Activated T-cell treated with anti-CD3 and anti-CD28 coated beads for 1 hour (primary cell): Measurements from ENCODE around the gene ODAD4.

Experiments
- DNase-seq: peaks from one replicate; pipeline ENCODE4 v3.0.0-alpha.2; 2020; ENCODE audit warnings: low read depth

The ODAD4 gene

DNA sequence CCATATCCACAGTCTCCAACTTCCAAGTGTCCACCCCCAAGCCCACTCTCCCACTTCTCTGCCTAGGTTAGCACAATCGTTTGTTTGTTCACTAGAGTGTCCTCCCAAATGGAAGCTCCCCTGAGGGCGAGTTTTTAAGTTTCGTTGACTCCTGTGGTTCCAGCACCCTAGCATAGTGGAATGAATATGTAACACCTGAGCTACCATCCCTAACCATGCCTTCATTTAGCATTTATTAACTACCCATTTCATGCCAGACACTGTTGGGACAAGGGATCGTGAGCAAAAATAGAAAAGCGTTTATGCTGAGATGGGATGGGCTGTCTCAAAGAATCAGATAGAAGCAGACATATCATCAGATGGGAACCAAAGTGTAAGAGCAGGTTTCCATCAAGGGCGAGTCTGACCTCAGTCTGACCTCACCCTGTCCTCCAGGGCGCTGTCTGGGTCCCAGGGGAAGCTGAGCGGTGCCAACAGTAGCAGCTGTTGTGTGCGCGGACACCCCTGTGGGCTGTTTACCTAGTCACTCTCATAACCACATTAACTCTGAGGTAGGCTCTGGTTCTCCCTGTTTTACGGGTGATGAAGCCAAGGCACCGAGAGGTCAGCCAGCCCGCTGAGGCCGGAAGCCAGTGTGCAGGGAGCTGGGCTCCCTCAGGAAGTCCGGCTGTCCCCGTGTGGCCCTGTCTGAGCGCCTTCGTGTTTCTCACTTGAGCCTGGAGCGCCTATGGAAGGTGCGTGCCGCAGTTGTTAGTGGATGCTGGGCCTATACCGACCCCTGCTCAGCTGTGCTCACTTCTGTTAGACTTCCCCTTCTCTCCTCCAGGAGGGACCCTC lies 42.4 kb downstream of the ODAD4 start:
- DNase-seq, result no peak

DNA sequence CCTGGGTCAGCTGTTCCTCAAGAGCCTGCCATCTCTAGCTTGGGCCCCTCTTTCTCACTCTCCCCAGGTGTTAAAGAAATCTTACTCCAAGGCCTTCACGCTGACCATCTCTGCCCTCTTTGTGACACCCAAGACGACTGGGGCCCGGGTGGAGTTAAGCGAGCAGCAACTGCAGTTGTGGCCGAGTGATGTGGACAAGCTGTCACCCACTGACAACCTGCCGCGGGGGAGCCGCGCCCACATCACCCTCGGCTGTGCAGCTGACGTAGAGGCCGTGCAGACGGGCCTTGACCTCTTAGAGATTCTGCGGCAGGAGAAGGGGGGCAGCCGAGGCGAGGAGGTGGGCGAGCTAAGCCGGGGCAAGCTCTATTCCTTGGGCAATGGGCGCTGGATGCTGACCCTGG lies 43.0 kb downstream of the ODAD4 start:
- DNase-seq, result no peak

DNA sequence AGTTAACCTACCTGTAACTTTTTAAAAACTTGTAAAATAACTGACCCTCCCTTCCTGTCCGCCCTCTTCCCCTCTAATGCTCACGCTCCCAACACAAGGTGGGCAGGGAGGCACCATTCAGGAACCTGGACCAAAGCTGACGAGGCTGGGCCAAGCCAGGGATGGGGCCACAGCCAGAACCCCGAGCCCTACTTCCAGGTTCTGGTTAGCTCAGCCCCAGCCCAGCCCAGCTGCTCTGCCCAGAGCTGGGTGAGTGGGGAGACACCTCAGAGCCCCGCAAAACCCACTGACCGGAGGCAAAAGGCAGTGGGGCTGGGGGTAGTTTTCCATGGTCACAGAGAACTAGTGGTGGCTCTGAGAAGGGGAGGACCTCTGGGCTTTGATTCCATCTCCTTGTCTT lies 43.6 kb downstream of the ODAD4 start:
- DNase-seq, result no peak

DNA sequence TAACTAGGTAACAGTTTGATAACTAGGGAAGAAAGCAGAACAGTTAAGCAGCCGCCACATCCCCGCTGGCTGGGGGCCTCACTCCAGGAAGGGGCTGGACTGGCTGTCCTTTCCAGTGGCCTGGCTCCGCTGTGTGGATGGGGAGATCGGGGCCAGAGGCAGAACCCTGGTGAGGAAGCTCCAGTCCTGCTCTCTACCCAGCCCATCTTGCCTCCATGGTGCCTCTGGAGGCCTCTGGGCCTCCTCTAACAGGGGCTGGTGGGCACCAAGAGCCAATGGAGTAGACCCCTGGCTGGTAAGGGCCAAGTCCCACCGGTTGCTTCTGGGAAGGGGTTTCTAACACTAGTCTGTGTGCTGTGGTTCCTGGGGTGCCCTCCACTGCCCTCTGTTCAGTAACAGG lies 44.2 kb downstream of the ODAD4 start:
- DNase-seq, result no peak

DNA sequence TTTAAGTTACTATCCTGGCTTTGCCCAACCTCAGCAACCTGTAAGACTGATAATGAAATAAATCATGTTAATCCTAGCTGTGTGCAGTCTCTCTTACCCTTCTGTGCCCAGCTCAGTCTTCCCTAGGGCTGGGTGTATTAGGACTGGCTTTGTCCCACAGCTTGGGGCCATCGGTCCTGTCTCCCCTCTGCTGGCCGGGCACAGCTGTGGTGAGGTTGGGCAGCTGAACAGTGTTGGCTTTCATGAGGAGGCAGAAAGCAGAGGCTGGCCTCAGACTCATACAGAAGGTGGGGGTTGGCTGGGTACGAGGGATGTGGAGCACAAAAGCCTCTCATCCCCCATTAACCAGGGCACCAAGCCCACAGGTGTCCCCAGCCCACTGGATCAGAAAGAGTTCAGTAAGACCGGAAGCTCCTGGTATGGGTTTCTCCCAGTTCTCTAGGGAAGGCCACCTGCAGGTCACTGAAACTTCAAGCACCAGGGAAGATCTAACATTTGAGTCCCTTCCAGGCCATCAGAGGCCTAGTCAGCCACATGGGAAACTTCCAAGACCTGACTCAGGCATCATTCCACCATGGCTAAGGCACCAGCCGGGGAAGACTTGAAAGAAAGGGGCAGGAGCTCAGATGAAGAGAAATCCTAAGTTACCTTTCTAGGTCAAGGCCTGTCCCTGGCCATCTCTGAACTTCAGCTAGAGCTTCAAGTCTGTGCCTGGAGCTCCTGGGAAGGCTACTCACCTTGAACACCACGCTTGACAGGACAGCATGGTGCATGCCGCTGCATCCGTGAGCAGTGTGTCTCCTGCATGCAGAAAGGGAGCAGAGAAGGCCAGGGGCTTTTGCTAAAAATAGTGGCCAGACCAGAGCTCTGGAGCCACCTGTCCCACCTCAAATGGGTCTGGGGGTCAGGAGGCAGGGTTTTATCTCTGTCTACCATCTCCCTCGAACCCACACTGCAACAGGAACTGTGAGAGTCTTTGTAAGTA lies 45.0 kb downstream of the ODAD4 start:
- no peak for DNase-seq

DNA sequence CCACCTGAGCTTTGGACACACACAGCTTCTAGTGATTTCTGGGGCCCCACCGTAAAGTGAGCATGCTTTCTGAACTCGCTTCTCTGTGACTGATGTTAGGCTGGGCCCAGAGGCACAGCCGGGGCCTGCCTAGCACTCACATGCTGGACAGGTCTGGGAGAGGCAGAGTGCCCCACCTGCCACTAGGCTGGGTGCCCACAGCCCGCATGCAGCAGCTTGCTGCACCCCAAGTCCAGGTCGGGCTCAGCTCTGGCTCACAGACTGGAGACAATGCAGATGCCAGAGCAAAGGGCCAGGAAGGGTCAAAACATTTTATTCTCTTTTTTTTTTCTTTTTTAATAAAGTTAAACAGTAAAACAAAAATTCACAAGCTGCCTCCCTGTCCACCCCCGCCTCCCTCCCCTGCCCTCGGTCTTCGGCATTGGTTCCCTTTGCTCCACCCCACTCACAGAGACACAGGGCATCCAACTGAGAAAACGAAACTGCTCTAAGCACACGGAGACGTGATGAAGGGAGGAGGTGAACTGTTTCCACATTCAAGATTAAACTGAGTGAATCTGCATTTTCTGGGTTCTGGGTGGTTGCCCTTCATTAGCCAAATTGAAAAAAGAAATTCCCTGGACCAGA lies 45.8 kb downstream of the ODAD4 start:
- DNase-seq, result no peak

DNA sequence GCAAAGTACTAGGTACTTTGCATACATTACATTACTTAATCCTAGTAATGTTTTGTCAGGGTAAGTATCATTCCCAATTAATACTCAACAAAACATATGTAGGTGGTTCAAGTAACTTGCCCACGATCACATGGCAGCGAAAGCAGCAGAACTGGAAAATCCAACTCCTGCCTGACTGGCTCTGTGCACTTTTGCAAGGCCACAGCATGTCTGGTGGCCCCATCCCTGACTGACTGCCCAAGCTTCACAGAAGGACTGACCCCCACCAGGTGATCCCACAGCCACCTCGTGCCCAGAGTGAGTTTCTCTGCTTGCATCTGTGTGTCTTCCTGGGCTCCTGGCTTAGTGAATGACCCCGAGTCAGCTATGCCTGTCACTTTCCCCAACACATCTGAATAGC lies 47.6 kb downstream of the ODAD4 start:
- no peak for DNase-seq

DNA sequence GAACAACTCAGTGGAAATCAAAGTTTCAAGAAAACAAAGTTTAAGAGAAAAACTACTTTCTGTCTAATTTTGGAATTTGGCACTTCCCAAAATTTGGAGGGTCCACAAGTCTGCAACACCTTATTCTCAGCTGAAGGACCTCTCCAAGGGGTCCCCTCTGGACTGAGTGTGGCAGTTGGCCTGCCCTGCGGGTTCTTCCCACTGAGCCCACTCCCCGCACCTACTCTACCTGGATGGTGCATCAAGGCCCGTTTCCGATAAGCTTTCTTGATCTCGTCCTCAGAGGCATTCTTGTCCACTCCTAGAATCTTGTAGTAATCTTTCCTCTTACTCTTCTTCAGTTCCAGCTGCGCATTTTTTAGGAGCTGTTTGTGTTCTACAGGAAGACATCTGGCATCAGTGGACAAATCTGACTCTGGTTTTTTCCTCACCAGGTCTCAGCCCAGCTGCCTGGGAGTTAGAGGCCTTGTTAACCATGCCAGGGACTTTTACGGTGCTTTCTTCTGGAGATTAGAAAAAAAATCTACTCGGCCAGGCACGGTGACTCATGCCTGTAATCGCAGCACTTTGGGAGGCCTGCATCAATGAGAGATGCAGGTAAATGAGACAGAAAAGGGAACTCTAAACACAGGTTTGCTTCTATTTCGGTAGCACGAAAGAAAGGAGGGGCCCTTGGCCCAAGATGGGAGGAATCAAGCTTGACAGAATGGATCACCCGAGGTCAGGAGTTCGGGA lies 51.8 kb downstream of the ODAD4 start:
- no peak for DNase-seq

DNA sequence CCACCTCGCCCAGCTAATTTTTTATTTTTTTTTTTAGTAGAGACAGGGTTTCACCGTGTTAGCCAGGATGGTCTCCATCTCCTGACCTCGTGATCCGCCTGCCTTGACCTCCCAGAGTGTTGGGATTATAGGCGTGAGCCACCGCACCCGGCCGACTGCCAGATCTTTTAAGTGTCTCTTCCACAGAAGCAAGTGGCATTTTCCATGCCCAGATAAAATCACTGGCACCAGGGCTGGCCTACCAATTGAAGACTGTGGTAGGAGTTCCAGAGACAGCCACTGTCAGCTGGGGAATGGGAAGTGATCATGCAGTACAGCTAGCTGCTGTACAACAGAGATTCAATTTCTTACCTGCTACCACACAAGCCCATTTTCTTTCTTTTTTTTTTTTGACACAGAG lies 54.0 kb downstream of the ODAD4 start:
- no peak for DNase-seq

DNA sequence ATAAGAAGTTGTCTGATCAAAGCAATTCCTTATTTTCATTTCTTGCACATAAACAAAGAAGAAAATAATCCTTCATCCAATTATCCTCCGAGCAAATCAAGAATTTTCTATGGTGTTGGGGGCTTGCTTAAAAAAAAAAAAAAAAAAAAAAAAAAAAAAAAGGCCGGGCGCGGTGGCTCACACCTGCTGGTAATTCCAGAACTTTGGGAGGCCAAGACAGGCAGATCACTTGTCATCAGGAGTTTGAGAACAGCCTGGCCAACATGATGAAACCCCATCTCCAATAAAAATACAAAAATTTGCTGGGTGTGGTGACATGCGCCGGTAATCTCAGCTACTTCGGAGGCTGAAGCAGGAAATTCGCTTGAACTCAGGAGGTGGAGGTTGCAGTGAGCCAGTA lies 55.5 kb downstream of the ODAD4 start:
- no peak for DNase-seq

DNA sequence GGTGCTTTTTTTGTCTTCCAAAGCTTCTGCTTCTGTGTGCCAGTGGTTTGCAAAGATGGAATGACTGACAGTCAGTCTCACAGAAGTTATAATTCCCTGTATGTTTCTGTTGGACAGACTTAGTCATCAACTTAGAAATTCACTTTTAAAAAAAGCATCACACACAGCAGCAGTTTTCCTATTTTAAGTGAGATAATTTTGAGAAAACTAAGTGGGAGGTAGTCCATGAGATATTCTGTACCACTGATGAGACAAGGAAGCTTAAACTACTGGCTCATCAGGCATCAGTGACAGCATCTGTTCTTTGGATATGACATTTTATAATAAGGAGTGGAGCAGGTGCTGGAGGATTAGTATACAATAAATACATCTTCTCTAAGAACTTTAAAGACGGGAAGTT lies 56.2 kb downstream of the ODAD4 start:
- DNase-seq, result no peak

DNA sequence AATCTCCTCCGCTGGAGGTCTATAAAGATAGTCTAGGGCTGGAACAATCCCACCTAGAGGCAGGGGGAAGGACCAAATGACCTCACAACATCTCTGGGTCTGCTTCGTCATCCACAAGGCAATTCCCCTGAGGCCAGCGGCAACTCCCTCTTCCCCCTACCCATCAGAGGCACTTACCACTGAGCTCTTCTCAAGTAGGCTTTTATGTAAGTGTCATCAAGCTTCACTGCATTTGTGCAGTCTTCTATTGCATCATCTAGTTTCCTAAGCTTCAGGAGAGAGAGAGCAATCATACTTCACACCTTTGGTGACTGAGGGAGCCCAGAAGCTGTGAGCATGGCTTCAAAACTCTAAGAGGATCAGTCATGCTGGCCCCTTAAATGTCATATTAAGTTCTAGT lies 57.2 kb downstream of the ODAD4 start:
- DNase-seq, result no peak

DNA sequence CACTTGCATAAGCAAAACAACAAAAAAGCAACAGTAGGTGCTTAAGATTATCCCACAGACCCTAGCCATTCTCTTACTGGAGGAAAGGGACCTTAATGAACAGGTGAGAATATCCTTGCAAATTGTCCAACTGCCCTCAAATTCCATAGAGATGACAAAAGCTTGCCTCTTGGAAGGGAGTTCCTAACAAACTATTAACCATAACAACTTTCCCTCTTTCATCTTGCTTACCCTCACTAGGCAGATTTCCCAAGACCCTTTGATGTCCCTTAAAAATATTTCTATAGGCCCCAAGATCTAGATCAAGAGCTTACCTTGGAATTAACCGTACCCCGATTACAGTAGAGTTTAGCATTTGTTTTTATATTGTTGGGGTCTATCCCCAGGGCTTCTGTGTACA lies 58.0 kb downstream of the ODAD4 start:
- no peak for DNase-seq

DNA sequence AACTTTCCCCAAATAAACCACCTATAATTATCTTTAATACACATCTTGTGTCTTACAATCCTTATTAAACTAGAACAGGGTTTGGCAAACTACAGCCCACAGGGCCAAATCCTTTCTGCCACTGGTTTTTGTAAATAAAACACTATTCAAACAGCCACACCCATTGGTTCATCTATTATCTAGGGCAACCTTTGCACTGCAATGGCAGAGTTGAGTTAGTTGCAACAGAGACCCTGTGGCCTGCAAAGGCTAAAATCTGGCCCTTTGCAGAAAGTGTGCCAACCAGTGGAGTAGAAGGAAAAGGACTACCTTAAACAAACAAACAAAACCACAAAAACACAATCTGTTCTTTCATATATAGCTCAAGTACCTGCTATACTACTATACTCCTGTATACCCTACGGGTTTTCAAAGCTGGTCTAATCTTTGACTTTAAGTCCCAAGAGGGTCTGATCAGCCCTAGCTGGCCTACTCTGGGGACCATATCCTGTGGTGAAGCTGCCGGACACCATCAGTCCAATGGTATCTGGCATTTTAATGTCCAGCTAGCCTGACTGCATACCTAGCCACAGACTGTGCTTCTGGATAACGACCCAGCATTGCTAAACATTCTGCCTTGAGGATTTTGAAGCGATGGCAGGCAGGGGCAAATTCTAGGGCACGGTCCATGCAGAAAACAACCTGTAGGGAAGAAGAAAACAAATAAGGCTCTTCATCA lies 59.4 kb downstream of the ODAD4 start:
- no peak for DNase-seq

DNA sequence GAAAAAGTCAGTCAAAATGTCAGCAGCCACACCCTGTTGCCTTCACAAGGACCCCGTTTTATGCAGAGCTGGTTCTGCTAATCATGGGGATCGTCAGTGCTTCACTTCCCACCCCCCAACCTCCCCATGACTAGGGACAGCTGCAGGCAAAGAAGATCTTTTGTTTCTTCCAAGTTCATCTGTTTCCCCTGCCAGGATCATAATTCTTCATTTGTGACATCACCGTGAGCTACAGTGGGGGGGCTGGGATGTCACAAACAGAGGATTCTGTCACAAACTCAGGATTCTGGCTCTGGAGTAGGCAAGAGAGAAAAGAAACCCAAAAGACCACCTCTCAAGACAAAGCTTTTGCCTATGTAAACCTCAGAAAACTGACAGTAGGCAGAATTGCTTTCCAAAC lies 62.2 kb downstream of the ODAD4 start:
- no peak for DNase-seq

DNA sequence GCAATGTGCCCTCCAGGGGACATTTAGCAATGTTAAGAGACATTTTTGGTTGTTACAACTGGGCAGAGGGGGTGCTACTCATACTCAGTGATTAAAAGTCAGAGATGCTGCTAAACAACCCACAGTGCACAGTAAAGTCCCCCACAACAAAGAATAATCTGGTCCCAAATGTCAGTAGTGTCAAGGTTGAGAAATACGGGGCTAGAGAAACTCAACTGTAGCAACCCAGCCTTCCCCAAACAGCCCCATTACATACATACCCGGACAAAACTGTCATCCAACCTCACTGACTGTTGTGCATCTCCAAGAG lies 66.4 kb downstream of the ODAD4 start:
- no peak for DNase-seq

DNA sequence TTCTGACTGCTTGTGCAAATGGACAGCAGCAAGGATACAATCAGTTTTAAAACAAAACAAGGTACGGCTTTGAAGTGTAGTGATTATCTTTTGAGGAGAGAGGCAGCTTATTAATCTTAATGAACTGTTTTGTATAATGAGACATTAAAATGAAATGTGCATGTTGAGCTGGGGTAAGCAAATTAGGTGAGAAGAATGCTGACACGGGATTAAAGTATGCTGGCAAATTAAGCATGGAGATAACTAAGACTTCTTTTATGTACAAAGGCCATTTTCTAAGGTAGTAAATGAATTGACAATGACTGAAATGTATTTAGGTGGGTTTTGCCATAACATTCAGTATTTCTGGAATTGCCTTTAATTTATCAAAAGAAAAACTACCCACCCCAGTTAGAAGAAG lies 68.1 kb downstream of the ODAD4 start:
- DNase-seq, result no peak

DNA sequence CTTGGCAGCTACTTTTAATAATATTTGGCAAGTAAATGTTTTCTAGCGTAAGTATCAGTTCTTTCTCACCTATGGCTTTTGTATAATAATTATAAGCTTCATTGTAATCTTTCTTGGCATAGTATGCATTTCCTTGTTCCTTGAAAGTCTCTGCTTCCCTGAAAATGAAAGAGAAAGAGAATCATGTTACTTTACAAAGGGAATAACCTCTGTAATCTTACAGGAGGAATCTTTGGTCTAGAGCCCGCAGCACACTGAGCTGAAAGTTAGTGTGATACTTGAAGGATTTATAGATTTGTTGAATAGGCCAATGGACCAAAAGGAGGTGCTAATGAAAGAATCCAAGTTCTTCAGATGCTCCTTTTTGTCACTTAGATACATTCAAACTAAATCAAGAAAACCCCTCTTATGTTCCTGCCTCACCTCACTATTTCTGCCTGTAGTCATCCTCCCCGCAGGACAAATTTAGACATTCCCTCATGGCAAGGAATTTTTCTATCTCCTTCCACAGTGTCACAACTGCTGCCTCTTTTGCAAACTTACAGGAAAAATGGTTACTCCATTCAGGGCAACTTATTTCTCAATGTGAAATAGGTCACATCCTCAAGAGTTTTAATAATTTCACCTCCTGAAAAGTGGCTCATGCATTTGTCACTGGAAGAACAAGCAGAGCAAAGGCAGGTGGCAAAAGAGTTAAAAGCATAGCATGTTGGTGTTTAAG lies 70.2 kb downstream of the ODAD4 start:
- DNase-seq, result no peak

DNA sequence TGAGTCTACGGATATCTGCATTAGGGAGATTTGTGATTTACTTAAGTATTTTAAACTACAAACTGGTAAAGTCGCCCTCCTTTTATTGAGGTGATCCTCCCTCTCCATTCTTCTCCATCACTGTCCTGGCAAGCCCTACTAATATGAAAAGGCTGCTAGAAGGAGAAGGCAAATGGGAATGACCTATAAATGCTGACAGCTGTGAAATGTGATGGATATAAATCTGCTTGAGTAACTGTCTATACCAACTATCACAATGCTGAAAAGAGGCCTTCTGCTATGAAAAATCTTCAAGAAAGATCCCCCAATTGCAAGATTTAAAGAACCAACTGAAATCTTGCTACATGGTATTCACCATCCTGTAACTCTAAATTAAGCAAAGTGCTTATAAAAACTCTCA lies 71.3 kb downstream of the ODAD4 start:
- no peak for DNase-seq

DNA sequence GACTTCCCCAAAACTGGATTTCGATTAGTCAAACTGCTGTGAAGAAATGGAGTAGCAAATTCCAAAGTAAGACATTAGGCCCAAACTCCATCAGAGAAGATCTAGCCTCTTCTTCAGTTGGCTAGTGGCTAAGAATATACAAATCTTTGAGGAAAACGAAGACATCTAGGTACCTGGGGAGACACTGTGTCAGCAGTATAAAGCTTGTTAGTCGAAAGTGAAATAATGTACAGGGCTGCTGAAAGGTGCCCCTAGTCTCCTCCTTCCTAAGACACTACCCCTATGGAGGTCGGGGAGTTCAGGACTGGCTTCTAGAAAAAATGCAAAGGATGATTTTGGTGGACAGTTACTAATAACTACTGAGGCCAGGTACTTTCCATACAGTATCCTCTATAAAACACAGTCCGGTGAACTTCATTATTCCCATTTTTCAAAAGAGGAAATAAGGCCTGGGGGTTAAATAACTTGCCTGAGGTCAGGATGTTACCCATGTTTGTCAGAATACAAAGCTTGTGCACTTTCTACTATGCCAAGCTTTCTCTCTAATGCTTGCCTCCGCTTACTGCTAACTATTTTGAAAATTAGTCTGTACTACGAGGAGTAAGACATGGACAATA lies 71.9 kb downstream of the ODAD4 start:
- DNase-seq, result no peak
